ENCODE measurements around the gene MKS1.

Gene MKS1

DNA sequence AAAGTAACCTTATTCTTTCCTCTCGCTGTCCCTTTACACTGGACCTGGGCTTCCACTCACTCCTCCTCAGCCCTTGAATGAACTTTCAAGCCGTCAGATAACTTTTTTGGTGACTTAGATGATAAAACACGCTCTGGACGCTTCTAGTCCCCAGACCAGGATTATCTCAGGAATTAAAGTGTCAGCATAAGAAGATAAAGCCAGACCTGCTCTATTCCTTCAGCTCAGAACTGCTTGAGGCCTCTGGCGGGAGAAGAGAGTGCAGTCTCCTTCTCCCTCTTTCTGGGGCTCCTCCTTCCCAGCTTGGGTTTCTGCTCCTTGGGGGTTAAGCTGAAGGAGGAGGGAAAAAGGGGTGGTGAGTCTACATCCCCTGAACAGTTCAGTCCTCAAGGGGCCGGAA, 25.9 kb upstream of the MKS1 start:
- no peak for DNase-seq

DNA sequence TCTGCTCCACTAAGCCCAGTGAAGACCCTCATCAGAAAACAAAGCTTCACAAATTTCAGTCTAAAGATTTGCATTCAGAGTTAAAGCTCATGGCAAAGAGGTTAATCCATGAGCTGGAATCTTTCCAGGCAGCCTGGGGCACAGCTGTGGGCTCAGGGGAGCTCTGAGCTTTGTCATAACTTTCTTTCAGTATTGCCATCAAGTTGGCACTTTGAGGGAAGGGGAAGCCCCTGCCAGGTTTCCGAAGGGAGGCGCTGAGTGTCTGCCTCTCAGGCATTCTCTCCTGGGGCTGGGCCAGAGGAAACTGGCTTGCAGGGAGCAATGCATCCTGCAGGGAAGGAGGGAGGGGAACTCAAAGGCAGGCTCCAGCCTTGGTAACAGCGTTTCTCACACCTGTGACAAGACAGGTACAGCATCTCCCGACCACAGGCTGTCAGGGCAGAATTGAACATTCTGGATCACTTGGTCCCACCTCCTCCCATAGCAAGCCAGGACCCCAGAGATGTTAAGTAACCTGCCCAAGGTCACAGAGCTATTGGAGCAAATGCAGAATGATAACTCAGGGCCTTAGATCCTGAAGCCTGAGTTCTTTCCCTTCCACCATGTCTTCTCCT, 23.2 kb upstream of the MKS1 start:
- no peak for DNase-seq

DNA sequence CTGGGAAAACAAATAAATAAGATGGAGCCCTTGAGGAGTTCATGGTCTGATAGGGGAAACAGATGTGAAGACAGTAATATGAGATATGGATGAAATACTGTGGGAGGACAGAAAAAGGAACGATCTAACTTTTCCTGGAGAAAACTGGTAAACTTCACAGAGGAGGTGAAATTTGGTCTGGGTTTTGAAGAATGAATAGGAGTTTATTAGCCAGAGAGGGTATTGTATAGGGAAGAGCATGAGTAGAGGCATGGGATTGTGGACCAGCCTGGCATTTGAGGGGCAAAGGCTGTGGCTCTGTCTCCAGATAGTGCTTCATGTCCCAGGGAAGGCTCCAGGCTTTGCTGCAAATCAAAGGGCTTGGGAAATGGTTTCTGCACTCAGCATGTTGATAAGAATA, 20.9 kb upstream of the MKS1 start:
- DNase-seq = no peak

DNA sequence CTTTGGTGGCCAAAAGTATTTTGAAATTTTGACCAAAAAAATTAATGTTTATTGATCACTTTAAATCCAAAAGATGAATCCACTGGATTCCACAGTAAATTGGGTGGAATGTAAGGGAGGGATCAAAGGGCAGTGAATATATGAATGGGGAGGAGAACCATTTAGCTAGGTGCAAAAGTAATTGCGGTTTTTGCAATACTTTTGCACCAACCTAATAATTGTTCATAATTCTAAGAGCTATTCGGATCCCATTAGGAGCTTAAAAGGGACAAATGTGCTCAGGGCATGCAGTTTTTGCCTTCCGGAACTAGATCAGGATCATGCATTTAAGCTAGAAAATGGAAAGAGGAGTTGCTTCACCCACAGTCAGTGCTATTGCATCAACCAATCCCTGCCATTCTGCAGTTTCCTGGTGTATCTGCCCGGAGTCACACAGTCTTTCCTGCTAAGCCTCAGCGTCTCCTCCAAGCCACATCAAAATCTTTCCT, 19.1 kb upstream of the MKS1 start, which contains the start of gene LPO:
Gene LPO, plus strand, starts transcription at position 438 of the 488 bp plus-strand sequence. CDS start 4,396 bp downstream, outside the sequence.
- no peak for DNase-seq

DNA sequence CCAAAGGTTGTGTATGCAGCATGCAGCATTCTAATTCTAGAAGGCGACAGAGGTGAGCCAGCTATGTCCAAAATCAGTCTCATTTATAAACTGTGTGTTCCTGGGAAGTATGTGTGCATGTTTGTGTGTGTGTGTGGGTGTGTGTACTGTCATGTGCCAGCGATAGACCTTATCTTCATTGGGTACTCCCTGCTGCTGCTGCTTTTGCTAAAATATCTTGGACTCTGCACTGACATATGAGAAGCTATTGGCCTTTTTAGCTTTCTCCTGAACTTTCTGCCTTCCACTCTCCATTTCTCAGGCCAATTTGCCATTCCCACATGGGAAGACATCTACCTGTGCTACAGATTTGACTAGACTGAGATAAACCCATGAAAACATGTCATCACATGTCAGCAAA, 17.3 kb upstream of the MKS1 start:
- DNase-seq = no peak

DNA sequence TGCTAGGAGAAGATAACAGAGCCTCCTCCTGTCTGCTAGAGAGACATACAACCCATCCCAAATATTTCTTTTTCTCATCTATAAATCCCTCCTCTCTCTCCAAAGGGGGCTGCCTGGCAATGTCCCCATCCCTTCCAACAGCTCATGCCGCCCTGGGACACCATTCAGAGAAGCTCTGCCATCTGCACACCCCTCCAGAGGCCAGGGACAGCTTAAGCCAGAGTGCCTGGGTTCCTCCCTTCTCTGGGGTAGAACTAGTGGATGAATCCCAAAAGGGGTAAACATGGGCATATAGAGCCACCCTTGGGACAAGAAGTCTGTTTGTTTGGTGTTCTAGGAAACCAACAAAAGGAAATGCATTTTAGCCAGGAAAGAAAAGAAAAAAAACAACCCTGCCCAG, 16.8 kb upstream of the MKS1 start:
- DNase-seq = no peak

DNA sequence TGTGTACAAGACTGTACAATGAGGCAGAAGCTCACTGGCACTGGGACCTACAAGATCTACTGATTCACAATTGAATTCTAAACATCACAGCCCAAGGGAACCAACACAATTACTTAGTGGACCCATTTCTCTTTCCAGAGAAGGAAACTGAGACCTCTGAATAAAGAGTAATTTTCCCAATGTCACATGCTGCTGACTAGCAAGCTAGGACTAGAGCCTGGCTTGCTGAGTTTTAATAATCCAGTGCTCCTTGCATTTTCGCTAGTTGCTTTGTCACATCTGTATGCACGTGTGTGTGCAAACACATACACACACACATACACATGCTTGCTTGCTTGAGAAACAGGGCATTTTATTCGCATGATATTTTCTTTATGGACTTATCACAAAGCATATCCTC, 15.5 kb upstream of the MKS1 start:
- DNase-seq = no peak

DNA sequence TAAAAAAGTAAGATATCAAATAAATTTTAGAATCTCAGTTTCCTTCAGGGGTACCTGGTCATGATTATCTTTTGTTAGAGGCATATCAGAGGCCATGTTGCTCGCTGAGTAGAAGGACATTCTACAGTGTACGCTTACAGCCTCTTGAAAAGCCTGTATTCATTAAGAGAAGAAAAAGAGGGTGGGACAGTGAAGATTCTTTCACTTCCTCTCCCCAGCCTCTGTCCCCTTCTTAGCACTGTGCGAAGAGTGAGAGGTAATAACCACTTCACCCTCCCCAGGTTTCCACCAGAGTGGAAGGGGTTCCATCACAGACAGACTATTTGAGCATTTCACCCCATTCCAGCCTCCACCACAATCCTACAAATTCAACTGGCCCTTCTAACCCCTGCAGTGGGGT, 14.5 kb upstream of the MKS1 start:
- peak in 1 of 2 donors; percentile 13 for DNase-seq

DNA sequence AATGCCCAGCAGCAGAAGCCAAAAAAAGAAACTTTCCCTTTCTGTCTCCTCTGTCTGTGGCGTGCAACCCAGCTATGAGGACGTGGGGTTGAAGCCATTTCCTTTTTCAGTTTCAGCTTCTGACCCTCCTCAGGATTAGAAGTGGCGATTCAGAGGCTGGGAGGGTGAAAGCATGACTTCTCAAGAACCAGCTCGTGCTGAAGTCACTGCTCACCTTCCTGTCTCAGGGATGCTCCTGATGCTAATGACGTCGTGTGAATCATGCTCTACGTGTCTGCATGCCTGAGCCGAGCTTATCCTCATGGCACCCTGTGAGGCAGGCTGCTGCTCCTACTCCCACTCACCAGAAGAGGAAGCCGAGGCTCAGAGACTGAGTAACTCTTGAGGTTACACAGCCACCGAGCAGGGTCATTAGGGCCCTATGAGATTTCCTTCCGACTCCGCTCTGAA, 13.7 kb upstream of the MKS1 start:
- peak; percentile 16 to 72 for DNase-seq

DNA sequence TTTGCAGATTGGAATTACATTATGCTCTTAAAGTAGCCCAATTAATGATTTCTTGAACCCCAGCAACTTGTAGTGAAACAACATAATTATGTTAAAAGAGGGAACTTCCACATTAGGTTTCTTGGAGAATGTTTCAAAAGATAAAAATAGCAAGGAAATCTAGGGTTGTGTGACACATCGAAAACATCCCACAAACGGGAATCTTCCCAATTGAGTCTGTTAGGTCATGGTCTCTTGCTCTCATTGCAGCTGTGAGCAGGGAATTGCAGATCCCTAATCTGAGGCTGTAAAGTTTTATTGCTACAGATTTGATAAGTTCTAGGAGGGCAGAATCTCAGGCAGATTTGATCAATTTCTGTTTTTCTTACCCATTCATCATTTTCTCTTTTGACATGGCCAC, 12.6 kb upstream of the MKS1 start:
- DNase-seq = no peak

DNA sequence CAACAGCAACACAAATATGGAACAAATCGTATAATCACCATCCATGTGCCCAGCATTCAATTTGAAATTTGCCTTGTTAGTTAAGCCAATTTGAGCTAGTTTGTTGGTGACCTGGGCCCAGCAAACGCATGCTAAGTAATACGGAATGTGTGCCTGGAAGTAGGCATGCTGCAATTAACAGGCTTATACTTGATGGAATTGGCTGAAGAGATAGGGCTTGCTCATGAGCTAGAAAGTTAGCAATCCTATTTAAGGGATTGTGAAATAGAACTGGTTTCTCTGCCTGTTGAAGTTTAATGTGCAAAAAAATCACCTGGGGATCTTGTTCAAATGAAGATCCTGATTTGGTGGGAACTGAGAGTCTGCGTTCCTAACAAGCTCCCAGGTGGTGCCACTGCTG, 10.8 kb upstream of the MKS1 start:
- no peak for DNase-seq

DNA sequence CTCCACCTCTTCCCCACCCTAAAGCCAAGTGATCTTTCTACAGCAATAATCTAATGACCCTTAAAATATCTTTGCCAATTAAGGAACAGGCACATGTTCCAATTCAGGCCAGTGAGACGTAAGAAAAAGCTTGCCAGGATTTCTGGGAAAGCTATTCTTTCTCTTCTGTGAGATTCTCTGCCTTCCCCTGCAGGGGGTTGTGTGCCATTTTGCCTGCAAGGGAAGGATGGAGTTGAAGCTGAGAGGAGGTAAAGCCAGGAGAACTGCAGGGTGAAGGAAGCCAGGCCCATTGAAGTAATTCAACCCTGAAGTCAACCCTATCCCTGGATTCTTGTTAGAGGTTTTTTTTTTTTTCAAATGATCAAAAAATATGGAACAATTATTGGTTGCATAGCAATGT, 10.3 kb upstream of the MKS1 start:
- DNase-seq = no peak

DNA sequence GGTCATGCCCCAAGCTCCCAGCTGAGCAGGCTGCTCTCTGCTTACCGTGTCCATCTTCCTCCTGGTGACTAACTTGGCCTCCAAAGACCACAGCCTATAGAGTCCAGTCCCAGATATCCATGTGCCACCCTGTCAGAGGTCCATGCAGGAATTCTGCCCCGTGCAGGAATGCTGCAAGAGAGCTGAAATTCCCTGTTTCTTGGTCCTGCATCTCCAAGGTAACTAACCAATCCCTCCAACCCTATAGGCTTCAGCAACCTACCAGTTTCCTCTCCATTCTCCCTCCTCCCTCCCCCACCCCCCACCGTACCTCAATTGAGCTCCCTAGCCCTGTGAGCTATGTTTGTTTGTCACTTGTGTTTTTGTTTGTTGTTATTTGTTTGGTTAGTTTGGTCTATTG, 9.6 kb upstream of the MKS1 start:
- DNase-seq = no peak

DNA sequence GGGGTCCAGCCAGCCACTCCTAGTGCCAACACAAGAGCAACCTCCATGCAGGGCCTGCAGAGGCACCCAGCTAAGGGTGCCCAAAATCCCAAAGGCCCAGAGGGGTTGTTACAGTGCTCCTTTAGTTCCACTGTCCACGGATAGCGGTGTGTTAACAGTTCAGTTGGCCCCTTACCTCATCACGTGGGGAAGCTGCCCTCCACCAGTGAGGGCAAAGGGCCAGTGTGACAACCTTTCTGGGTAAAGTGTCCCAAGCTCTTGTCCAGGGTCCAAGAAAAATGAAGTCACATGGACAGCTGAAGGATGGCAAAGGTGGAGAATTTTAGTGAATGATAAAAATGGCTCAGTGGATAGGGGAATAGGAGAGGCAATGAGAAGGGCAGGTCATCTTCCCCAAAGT, 8.7 kb upstream of the MKS1 start:
- DNase-seq = no peak

DNA sequence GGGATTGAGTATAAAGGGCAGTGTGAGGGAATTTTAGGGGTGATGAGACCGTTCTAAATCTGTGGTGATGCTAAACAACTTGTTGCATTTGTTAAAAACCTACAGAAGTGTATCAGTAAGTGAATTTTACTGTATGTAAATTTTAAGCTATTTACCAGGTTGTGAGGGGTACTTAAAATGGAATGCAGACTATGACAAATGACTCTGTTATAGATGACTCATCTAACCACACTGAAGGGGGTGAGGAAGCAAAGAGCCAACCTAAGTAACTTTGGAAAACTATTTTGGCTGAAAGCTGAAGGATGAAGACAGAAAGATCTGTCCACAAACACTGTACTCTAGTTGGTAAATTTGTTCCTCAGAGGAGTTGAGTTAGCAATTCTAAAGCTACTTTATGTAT, 5.3 kb upstream of the MKS1 start:
- no peak for DNase-seq

DNA sequence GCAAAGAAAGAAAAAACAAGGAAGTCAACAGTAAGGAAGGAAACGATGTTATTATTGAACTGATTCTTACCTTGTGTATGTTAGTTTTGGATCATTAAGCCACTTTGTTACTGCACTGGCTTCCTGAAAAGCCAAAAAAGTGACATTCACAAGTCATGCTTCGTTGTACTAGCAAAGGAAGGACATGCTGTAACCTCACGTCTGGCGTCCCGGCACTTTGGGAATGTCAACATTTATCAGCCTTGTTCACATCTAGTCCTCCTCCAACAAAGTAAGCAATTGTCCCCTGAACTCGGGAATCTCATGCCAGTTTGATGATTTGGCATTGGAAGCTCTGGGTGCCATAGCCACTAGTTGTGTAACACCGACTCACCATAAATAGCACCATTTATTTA, 731 bp upstream of the MKS1 start:
- no peak for DNase-seq

DNA sequence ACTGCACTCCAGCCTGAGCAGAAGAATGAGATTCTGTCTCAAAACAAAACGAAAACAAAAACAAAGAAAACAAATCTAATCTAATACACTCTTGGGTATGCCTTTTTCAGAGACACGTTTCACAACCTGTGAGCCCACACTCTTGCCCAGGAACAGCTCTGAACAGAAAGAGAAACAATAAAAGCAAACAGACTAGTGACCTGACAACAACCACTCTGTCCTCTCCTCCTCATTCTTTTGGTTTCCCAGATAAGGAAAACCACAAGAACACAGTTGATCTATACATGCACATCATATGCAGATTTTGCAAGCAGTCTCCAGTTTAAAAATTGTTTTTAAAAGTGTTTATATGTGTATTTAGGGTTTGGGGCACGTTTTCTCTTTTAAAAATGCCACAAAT, 1.3 kb downstream of the MKS1 start:
- DNase-seq = no peak

DNA sequence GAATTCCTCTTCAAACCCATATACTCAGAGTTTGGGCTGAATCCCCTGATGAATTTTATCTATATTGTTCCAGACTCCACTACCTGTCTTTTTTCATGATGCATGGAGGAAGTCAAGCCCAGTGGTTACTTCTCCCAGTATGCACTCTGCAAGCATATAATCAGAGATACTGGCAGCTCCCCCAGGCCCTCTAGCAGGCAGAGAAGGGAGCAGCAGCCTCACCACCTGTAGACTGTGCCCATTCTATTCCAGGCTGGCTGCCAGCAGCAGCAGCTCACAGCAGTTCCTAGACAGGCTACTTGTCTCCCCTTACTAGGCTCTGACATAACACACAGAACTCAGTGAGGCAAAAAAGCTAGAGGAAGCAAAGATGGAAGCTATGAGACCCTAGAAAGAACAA, 3.4 kb downstream of the MKS1 start:
- no peak for DNase-seq

DNA sequence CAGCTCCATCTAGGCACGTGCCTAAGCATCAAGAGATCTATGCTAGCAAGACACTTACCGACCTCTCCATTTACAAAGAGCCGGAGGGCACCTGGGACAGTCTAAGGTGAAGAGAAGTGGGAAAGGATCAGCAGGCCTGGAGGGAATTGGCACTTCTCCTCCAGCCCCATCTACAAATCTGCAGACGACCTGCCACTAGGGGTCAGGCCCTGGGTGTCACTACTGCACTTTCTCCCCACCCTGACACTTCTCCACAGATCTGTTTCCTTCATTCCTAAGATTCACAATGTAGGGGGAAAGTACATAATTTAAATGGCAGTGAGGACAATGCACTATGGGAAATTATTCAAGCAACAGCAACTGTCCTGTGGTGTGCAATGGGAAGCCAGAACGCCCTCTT, 8.1 kb downstream of the MKS1 start:
- DNase-seq = no peak

DNA sequence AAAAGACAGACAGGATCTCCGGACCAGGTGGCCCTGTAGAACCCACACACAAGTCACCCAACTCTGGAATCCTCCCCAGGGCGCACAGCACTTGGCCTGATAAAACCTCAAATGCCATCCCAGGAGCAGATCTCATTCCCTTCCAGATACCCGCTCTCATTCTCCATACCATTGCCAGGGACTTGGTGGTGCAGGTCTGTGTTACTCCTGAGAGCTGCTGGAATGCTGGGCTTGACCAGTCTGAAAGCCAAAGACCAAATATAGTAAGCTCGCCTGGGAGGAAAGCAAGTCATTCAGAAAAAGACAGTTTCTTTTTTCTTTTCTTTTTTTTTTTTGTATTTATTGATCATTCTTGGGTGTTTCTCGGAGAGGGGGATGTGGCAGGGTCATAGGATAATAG, 10.7 kb downstream of the MKS1 start:
- DNase-seq = no peak

DNA sequence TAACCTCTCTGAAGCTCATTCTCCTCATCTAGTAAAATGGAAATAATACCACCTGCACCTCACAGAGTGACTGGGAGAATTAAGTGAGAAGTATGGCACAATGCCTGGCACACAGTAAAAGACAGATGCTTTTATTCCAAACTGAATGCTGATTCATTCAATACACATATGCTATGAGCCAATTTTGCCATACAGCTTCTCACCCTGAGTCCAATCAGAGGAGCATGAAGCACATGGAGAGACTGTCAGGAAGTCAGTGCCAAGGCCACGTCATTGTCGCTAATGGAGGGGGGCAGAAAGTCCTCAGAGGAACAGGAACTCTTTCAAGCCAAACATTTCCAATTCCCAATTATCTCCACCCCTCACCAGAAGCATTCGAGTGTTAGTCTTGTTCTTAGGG, 11.6 kb downstream of the MKS1 start:
- no peak for DNase-seq

DNA sequence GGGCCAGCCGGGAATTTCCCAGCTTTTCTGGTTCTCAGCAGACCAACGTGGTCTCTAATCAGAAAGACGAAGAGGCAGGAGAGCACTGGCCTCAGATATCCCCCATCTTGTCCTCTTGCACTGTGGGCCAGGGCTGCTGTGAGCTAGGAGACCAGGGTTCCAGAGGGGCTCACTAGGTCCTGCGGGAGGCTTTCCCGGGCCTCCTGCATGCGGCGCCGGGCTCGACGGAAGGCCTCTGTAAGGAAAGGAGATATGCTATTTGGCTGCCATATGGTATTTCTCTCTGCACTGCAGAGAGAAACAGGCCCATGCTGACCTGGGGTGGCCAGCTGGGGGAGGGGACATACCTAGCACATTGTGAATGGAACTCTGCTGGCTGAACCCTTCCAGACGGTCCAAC, 13.1 kb downstream of the MKS1 start:
- no peak for DNase-seq

DNA sequence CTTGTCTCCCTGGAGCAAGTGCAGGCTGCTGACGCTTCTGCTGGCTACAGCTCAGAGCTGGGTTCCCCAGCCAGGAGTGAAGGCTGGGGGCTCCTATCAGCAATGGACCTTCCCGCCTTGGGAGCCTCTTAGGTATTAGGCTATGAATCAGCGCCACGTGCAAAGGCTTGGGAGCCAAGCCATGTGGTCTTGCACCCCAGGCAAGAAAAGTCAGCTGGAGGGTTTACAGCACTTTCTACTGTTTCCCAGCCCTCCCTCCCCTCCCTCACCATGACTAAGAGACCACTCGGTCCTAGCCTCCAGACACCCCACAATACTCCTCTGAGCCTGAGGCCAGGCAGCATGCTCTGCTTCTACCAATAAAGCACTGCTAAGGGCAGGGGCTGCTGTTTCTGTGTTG, 14.3 kb downstream of the MKS1 start:
- no peak for DNase-seq

DNA sequence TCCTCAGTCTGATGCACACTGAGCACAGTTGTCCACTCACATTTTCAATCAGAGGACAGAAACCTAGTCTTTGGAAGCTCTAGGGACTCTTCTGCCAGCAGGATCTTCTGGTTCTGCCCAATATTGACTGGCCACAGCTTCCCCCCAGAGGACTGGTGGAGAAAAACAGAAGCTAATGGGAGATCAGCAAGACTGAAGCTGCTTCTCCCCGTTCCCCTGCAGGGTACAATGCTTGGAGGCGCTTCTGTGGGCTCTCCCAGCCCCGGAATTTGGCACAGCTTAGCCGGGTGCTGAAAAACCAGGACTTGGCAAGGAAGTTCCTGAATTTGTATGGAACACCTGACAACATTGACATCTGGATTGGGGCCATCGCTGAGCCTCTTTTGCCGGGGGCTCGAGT, 16.2 kb downstream of the MKS1 start:
- DNase-seq = no peak

DNA sequence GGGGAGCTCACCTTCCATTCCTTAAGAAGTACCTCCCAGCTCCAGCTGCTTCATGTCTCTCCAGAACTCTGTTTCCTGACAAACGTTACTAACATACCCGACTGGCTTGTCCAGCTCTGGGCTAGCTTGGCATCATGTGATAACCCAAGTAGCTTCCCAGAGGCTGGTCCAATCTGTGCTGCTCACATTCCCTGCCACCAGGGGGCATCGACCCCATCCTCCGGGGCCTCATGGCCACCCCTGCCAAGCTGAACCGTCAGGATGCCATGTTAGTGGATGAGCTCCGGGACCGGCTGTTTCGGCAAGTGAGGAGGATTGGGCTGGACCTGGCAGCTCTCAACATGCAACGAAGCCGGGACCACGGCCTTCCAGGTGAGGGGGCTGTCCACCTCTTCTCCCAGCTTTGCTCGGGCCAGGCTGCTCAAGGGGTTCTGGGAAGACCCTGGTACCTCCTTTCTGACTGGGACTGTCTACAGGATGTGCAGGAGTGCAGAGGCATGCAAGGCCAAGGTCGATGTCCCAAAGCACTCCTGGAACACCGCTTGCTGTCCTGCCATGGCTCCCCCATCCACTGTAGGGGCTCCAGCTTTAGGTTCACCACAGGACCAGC, 18.9 kb downstream of the MKS1 start:
- DNase-seq = peak; percentile 53 to 61
